ENCODE data around the gene ZMIZ1. TPM values are rescaled to one million over a fixed set of nuclear protein-coding genes. Genes with fewer than 3 reads are reported as not detected.

Gene ZMIZ1
- total and polyA plus RNA-seq, 2 donors (not counting 1 experiment from before 2014, with no cell fraction given), result 6.3 to 30.6 TPM

DNA sequence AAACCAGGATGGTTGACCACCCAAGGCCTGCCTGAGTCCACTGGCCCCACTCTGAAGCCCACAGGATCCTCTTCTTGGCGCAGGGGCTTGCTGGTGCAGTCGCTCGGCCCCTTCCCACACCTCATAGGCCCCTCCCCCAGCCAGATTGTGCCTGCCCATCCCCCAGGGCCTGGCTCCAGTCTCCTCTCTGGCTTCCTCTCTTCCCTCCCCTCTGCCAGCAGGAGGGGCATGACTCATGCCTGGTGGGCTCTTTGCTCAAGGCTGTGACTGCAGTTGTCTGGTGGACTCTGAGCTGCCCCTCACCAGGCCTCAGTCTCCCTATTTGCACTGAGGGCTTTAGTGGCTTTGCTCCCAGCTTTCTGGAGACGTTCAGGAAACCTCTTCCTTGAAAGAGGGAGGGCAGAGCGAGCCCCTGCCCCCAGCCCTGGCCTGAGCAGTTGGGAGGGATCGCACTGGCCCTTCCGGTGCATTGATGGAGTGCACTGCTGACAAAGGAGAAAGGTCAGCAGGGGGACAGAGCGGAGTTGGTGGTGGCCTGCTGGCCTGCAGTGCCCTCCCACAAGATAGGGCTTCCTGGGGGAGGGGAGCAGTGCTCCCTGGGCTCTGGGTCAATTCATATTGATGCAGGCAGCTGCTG lies 60.7 kb downstream of the ZMIZ1 start:
- Histone ChIP-seq H3K4me2 (ENCODE audit: extremely low read depth, insufficient read depth, low read length) (no peak overlapping the region), H3K36me3 (ENCODE audit: control insufficient read depth, insufficient read depth, low read length) (peaks cover 24% of the 10 kb centered on the region), H3K79me2 (ENCODE audit: control insufficient read depth, insufficient read depth, low read length) (peaks cover 69% of the 10 kb centered on the region), H3K27me3 (ENCODE audit: control insufficient read depth, insufficient read depth, low read length) (no peaks in the 10 kb centered on the region), H3K9ac (ENCODE audit: insufficient read depth, low read length) (no peak overlapping the region), H3K4me1 (ENCODE audit: control insufficient read depth, extremely low read depth, insufficient read depth, low read length) (peaks cover 43% of the 10 kb centered on the region), H3K27ac (ENCODE audit: insufficient read depth, low read length) (peak overlapping the region; percentile 18), H3K9me3 (ENCODE audit: control insufficient read depth, insufficient read depth, low read depth, low read length) (no peaks in the 10 kb centered on the region), H3K4me3 (replicated peaks in 1 of 4; ENCODE audit: control extremely low read depth in 1 of 4, insufficient read depth in 1 of 4, low read depth in 3 of 4, low read length in 4 of 4) (no peak overlapping the region), H2AFZ (ENCODE audit: low read length) (no peak overlapping the region), H4K20me1 (ENCODE audit: control insufficient read depth, extremely low read depth, insufficient read depth, low read length) (no peaks in the 10 kb centered on the region)
- DNase-seq (ENCODE audit: low read depth in 2 of 2), result peak; percentile 58 to 75
- TF ChIP-seq, protein P1, sequence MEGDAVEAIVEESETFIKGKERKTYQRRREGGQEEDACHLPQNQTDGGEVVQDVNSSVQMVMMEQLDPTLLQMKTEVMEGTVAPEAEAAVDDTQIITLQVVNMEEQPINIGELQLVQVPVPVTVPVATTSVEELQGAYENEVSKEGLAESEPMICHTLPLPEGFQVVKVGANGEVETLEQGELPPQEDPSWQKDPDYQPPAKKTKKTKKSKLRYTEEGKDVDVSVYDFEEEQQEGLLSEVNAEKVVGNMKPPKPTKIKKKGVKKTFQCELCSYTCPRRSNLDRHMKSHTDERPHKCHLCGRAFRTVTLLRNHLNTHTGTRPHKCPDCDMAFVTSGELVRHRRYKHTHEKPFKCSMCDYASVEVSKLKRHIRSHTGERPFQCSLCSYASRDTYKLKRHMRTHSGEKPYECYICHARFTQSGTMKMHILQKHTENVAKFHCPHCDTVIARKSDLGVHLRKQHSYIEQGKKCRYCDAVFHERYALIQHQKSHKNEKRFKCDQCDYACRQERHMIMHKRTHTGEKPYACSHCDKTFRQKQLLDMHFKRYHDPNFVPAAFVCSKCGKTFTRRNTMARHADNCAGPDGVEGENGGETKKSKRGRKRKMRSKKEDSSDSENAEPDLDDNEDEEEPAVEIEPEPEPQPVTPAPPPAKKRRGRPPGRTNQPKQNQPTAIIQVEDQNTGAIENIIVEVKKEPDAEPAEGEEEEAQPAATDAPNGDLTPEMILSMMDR (conservative IDR thresholded peaks at IDR 0.05 in 1 of 2, IDR thresholded peaks at IDR 0.05 in 1 of 2; ENCODE audit: low read depth in 1 of 2, low read length in 2 of 2), result peak in 1 of 2 donors; percentile 26
- TF ChIP-seq EZH2 (IDR thresholded peaks at IDR 0.05; ENCODE audit: low read length, missing control alignments), result no peak

DNA sequence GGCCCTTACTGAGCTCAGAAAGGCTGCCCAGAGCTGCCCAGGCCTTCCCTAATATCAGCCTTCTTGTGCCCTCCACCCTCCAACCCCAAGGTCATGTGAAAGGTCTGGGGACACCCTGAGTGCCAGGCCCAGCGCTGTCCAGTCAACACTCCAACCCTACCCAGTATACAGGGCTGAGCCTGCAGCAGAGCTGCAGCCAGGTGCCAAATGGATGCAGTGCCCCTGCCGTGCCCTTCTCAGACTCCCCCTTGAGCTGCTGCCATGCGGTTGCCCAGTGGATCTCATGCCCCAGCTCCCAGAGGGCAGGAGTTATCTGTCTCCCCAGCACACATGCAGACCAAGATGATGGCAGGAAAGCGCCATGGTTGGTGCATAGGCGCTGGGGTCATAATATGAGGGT lies 61.5 kb downstream of the ZMIZ1 start:
- no peak for DNase-seq (ENCODE audit: low read depth in 2 of 2)
- Histone ChIP-seq H3K36me3 (ENCODE audit: control insufficient read depth, insufficient read depth, low read length) (peaks cover 18% of the 10 kb centered on the region), H3K4me2 (ENCODE audit: extremely low read depth, insufficient read depth, low read length) (no peak overlapping the region), H4K20me1 (ENCODE audit: control insufficient read depth, extremely low read depth, insufficient read depth, low read length) (no peaks in the 10 kb centered on the region), H3K79me2 (ENCODE audit: control insufficient read depth, insufficient read depth, low read length) (peaks cover 65% of the 10 kb centered on the region), H3K9ac (ENCODE audit: insufficient read depth, low read length) (no peak overlapping the region), H3K9me3 (ENCODE audit: control insufficient read depth, insufficient read depth, low read depth, low read length) (no peaks in the 10 kb centered on the region), H3K4me3 (replicated peaks in 1 of 4; ENCODE audit: control extremely low read depth in 1 of 4, insufficient read depth in 1 of 4, low read depth in 3 of 4, low read length in 4 of 4) (no peak overlapping the region), H3K27me3 (ENCODE audit: control insufficient read depth, insufficient read depth, low read length) (no peaks in the 10 kb centered on the region), H3K27ac (ENCODE audit: insufficient read depth, low read length) (no peak overlapping the region), H3K4me1 (ENCODE audit: control insufficient read depth, extremely low read depth, insufficient read depth, low read length) (peaks cover 40% of the 10 kb centered on the region), H2AFZ (ENCODE audit: low read length) (no peak overlapping the region)
- TF ChIP-seq EZH2 (IDR thresholded peaks at IDR 0.05; ENCODE audit: low read length, missing control alignments), result no peak
- TF ChIP-seq, protein P1 (conservative IDR thresholded peaks at IDR 0.05 in 1 of 2, IDR thresholded peaks at IDR 0.05 in 1 of 2; ENCODE audit: low read depth in 1 of 2, low read length in 2 of 2), result no peak

DNA sequence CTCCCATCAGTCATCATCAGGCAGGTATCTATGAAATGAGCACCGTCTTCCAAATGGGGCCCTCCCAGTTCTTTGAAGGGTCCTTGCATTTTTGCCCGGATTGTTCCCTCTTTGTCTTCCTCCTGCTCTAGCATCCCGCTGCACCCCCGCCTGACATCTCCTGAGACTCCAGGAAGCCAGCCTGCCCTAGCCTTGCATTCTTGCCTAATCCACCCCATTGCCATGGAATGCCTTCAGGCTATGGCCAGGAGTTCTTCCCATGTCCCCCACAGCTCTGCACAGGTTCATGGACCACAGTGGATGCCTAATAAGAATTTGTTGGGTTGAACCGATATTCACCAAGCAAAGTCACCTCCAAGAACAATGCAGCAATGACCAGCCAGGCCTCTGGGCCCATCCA lies 62.1 kb downstream of the ZMIZ1 start:
- no peak overlapping the region for H3K27ac ChIP-seq (ENCODE audit: insufficient read depth, low read length)
- H3K9me3 ChIP-seq (ENCODE audit: control insufficient read depth, insufficient read depth, low read depth, low read length), result no peaks in the 10 kb centered on the region
- no peak for DNase-seq (ENCODE audit: low read depth in 2 of 2)
- H4K20me1 ChIP-seq (ENCODE audit: control insufficient read depth, extremely low read depth, insufficient read depth, low read length), result no peaks in the 10 kb centered on the region
- no peak for TF ChIP-seq EZH2 (IDR thresholded peaks at IDR 0.05; ENCODE audit: low read length, missing control alignments)
- TF ChIP-seq, protein P1 (conservative IDR thresholded peaks at IDR 0.05 in 1 of 2, IDR thresholded peaks at IDR 0.05 in 1 of 2; ENCODE audit: low read depth in 1 of 2, low read length in 2 of 2), result no peak
- peaks cover 17% of the 10 kb centered on the region for H3K36me3 ChIP-seq (ENCODE audit: control insufficient read depth, insufficient read depth, low read length)
- H3K79me2 ChIP-seq (ENCODE audit: control insufficient read depth, insufficient read depth, low read length), result peaks cover 66% of the 10 kb centered on the region
- no peak overlapping the region for H3K4me2 ChIP-seq (ENCODE audit: extremely low read depth, insufficient read depth, low read length)
- no peaks in the 10 kb centered on the region for H3K27me3 ChIP-seq (ENCODE audit: control insufficient read depth, insufficient read depth, low read length)
- H3K4me1 ChIP-seq (ENCODE audit: control insufficient read depth, extremely low read depth, insufficient read depth, low read length), result peaks cover 40% of the 10 kb centered on the region
- no peak overlapping the region for H3K4me3 ChIP-seq (replicated peaks in 1 of 4; ENCODE audit: control extremely low read depth in 1 of 4, insufficient read depth in 1 of 4, low read depth in 3 of 4, low read length in 4 of 4)
- H3K9ac ChIP-seq (ENCODE audit: insufficient read depth, low read length), result no peak overlapping the region
- no peak overlapping the region for H2AFZ ChIP-seq (ENCODE audit: low read length)

All from fibroblast of lung (primary cell).